SK-N-SH (cell line): Measurements from ENCODE around the gene DNPEP.

Source experiments
- FOXJ3 ChIP-seq: sonication (generic); formaldehyde crosslinking; IDR thresholded peaks from 2 replicates; pipeline ENCODE4 v1.5.1; 2020; ENCODE audit warnings: mild to moderate bottlenecking, missing genetic modification reagents
- PBX3 ChIP-seq: IDR thresholded peaks from 2 replicates; pipeline ENCODE4; 2012
- SIN3A ChIP-seq: IDR thresholded peaks from 2 replicates; pipeline ENCODE4 v1.6.1; 2012; ENCODE audit warnings: low read depth, mild to moderate bottlenecking, low read length, moderate library complexity, borderline replicate concordance
- TF ChIP-seq, protein P1 (sequence below): fragments of 200-600 bp; sonication (generic); IDR thresholded peaks from 2 replicates; pipeline ENCODE4 v1.6.1; 2017; ENCODE audit warnings: antibody characterized with exemption, mild to moderate bottlenecking, moderate library complexity

DNA sequence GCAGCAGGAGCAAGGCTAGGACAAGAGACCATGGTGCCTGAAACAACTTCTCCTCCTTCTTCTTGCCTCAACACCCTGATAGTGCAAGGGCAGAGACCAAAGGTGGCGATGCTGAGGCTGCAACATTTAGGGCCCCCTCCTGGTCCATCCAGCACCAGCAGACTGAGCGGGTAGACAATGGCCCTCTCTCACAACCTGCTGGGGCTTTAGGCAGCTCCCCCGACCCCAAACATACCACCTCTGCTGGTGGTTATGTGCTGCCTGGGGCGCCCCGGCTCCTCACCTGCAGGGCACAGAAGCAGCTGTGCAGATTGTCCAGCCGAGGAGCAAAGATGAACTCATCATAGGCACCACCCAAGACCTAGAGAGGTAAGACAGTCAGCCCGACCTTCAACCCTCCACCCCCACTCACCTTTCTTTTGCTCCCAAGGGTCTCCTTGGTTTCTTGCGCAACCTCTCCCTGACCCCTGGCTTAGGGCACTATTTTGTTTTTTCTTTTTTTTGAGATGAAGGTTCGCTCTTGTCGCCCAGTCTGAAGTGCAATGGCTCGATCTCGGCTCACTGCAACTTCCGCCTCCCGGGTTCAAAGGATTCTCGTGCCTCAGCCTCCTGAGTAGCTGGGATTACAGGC, 3.5 kb downstream of the DNPEP start:
- TF ChIP-seq PBX3 (no peak), FOXJ3 (CRISPR knock-in tag) (no peak), SIN3A (no peak)
- TF ChIP-seq, protein P1, sequence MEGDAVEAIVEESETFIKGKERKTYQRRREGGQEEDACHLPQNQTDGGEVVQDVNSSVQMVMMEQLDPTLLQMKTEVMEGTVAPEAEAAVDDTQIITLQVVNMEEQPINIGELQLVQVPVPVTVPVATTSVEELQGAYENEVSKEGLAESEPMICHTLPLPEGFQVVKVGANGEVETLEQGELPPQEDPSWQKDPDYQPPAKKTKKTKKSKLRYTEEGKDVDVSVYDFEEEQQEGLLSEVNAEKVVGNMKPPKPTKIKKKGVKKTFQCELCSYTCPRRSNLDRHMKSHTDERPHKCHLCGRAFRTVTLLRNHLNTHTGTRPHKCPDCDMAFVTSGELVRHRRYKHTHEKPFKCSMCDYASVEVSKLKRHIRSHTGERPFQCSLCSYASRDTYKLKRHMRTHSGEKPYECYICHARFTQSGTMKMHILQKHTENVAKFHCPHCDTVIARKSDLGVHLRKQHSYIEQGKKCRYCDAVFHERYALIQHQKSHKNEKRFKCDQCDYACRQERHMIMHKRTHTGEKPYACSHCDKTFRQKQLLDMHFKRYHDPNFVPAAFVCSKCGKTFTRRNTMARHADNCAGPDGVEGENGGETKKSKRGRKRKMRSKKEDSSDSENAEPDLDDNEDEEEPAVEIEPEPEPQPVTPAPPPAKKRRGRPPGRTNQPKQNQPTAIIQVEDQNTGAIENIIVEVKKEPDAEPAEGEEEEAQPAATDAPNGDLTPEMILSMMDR = no peak
